ENCODE data around the gene RPAP2. TPM values are rescaled to one million over a fixed set of nuclear protein-coding genes. Genes with fewer than 3 reads are reported as not detected.

Gene RPAP2
- total and polyA plus RNA-seq, 8 donors: 19.3 to 33.8 (median 29.7) TPM

GRCh38 chr1:92307980-92308379 lies 9.1 kb downstream of the RPAP2 start:
- Histone ChIP-seq H3K4me1 (no peaks in the 10 kb centered on the region), H3K4me3 (no peak overlapping the region), H3K27me3 (no peaks in the 10 kb centered on the region), H3K9me3 (no peaks in the 10 kb centered on the region), H3K27ac (no peak overlapping the region), H3K36me3 (peaks cover 0 to 39% of the 10 kb centered on the region in 2 donors)
- intact Hi-C loops (cut with DNase I): no loop called here
- DNase-seq: no peak
- ATAC-seq: no peak
- TF ChIP-seq CTCF (IDR thresholded peaks at IDR 0.05): no peak

DNA sequence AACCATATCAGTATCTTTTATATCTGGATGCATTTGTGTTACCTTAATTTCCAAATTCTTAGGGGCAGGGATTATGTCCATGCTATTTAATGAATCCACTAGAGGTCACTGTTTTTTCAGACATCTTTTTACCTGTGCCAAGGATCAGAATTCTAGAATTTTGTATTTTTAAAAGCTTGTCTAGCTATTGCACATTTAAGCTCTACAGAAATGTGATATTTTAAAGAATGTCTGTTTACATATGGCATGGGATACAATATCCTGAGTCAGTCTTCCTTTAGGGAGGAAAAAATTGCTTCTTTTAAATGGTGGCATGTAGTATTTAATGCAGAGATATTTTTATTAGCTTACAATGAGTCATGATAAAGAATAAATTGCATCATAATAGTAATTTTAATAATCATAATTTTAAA lies 11.3 kb downstream of the RPAP2 start:
- no peaks in the 10 kb centered on the region for H3K27me3 ChIP-seq
- ATAC-seq (peak; percentile 54), DNase-seq (peak in 1 of 4 donors; percentile 11)
- H3K4me1 ChIP-seq: no peaks in the 10 kb centered on the region
- H3K4me3 ChIP-seq: no peak overlapping the region
- no peak overlapping the region for H3K27ac ChIP-seq
- no peaks in the 10 kb centered on the region for H3K9me3 ChIP-seq
- intact Hi-C loops (cut with DNase I): no loop called here
- TF ChIP-seq CTCF (IDR thresholded peaks at IDR 0.05): peak; percentile 30 to 53
- H3K36me3 ChIP-seq: peaks cover 0 to 28% of the 10 kb centered on the region in 2 donors

- intact Hi-C loops (cut with DNase I): no loop called here
- H3K4me3 ChIP-seq: no peak overlapping the region
- ATAC-seq (no peak), DNase-seq (no peak)
- H3K4me1 ChIP-seq: no peaks in the 10 kb centered on the region
- H3K27me3 ChIP-seq: no peaks in the 10 kb centered on the region
- TF ChIP-seq CTCF (IDR thresholded peaks at IDR 0.05): no peak
- no peak overlapping the region for H3K27ac ChIP-seq
- H3K9me3 ChIP-seq: no peaks in the 10 kb centered on the region
- peaks cover 0 to 6% of the 10 kb centered on the region in 2 donors for H3K36me3 ChIP-seq
Measured at GRCh38 chr1:92314024-92314423, 15.2 kb downstream of the RPAP2 start.

GRCh38 chr1:92315766-92316599 lies 17.1 kb downstream of the RPAP2 start:
- intact Hi-C loops (cut with DNase I): no loop called here

More at GRCh38 chr1:92315766-92316599, 17.1 kb downstream of the RPAP2 start:
- Histone ChIP-seq H3K27me3 (no peaks in the 10 kb centered on the region), H3K4me3 (no peak overlapping the region), H3K4me1 (no peaks in the 10 kb centered on the region), H3K27ac (no peak overlapping the region), H3K9me3 (no peaks in the 10 kb centered on the region), H3K36me3 (peaks cover 0 to 15% of the 10 kb centered on the region in 2 donors)
- ATAC-seq (no peak), DNase-seq (no peak)
- TF ChIP-seq CTCF (IDR thresholded peaks at IDR 0.05): no peak

All from left lung (tissue), 10 donors.